ENCODE measurements around the gene DNAH1.
A peak's percentile ranks its signal among the peaks of the same experiment; 100 is the strongest.
"Not testable (repeated sequence)": the region's sequence is repeated elsewhere in the genome, so short reads cannot be mapped to it uniquely, and the experiment has no call there.

Gene DNAH1

GRCh38 chr3:52333869-52334557 lies 17.9 kb downstream of the DNAH1 start:
- DNase-seq (ENCODE audit: low read depth), result peak; percentile 32

DNA sequence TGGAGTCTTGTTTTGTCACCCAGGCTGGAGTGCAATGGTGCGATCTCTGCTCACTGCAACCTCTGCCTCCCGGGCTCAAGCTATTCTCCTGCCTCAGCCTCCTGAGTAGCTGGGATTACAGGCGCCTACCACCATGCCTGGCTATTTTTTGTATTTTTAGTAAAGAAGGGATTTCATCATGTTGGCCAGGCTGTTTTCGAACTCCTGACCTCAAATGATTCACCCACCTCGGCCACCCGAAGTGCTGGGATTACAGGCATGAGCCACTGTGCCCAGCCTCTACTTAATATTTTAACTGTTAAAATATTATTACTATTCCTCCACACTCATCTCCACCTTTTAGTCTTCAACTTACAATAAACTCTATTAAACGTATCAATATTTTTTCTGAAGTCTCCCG lies 22.0 kb downstream of the DNAH1 start:
- not testable (repeated sequence) for DNase-seq (ENCODE audit: low read depth)

DNA sequence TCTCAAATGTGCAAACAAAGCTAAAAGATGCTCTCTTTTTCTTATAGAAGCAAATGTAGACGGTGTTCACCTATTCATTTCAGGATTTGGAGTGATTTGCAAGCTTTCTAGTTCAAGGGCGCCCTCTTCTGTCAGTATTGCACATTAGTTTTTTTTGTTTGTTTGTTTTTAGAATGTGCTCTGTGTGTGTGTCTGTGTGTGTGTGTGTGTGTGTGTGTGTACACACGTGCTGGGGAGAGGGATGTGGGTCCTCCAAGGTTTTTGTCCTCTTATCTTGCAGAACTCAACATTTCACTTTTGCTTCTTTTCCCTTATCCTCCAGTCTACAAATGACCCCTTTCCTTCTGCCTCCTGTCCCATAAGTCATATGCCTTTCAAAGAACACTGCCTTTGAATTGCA lies 23.5 kb downstream of the DNAH1 start:
- DNase-seq (ENCODE audit: low read depth), result peak; percentile 28

- no peak for DNase-seq (ENCODE audit: low read depth)
These were observed 25.0 kb downstream of the DNAH1 start for GRCh38 chr3:52341123-52341522.

- no peak for DNase-seq (ENCODE audit: low read depth)
These were observed 28.0 kb downstream of the DNAH1 start for GRCh38 chr3:52343946-52344600.

- DNase-seq (ENCODE audit: low read depth), result no peak
These were observed 29.5 kb downstream of the DNAH1 start for GRCh38 chr3:52345521-52346109.

- no peak for DNase-seq (ENCODE audit: low read depth)
These were observed 30.8 kb downstream of the DNAH1 start for GRCh38 chr3:52346623-52347530.

GRCh38 chr3:52347716-52348635 lies 31.9 kb downstream of the DNAH1 start:
- no peak for DNase-seq (ENCODE audit: low read depth)

- DNase-seq (ENCODE audit: low read depth), result no peak
These were observed 33.0 kb downstream of the DNAH1 start for GRCh38 chr3:52349131-52349530.

GRCh38 chr3:52349611-52350395 lies 33.7 kb downstream of the DNAH1 start:
- no peak for DNase-seq (ENCODE audit: low read depth)

DNA sequence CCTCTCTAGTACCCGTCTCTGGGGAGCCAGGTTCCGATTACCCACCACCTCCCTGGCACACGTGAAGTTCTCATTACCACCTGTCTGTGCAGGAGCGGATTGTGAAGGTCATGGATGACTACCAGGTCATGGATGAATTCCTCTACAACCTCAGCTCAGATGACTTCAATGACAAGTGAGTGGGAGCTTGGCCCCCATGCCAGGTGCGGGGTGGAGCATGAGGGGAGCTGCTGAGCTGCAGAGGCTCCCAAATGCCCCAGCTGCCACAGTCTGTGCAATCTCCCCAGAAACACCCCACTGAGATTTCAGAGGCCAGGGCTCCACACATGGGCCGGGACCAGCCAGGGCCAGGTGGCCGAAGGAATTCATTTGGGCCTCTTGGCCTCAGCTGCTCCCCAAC lies 34.3 kb downstream of the DNAH1 start:
- DNase-seq (ENCODE audit: low read depth), result no peak

DNA sequence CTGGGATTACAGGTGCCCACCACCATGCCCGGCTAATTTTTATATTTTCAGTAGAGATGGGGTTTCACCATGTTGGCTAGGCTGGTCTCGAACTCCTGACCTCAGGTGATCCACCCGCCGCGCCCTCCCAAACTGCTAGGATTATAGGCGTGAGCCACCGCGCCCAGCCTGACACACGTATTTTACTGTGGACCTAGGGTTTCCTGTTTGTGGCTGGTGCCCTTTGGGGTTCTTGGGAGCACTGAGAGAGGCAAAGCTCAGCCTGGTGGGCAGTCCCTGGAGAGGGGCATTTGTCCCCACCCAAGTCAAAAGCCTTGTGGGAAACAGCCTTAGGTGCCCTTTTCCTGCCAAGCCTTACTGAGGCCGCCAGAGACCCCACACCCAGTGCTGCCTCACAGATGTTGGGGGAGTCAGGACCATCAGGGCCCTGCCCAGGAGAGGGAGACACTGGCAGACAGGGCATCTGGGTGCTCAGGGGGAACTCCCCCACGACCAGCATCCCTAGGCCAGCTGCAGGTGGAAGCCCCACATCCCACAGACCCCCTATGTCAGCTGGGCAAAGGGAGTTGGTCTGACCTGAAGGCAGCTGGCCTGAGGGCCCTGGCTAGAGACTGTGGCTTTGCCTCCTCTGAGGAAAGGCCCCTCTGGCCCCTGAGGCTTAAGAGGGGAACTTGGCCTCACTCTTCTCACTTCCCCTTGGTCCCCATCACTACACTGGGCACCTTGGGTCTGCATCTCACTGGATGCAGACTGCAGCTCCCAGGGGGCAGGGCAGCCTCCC lies 35.1 kb downstream of the DNAH1 start:
- DNase-seq (ENCODE audit: low read depth), result no peak

DNA sequence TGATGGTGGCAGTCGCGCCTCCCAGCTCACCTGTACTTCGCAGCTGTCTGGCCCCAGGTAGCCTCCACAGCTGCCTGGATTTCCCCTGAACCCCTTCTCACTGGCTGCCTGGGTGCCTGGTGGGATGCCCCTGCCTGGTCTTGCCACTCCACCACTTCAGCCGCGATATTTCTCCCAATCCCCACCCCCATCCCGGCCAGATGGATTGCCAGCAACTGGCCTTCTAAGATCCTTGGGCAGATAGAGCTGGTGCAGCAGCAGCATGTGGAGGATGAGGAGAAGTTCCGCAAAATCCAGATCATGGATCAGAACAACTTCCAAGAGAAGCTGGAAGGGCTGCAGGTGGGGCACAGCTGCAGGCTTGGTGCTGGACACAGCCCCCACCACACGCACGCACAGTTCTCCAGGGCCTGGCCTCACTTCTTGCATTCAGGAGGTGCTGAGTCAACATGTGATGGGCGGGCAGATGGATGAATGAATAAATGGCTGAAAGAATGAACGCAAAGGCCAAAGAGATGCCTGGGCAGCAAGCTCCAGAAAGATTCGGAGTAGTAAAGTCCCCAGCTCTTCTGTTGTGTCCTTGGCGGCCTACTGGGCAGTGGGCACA lies 35.7 kb downstream of the DNAH1 start:
- DNase-seq (ENCODE audit: low read depth), result no peak

- DNase-seq (ENCODE audit: low read depth), result no peak
These were observed 36.4 kb downstream of the DNAH1 start for GRCh38 chr3:52352566-52352965.

GRCh38 chr3:52353291-52353855 lies 37.3 kb downstream of the DNAH1 start:
- no peak for DNase-seq (ENCODE audit: low read depth)

GRCh38 chr3:52354676-52355075 lies 38.6 kb downstream of the DNAH1 start:
- DNase-seq (ENCODE audit: low read depth), result no peak

DNA sequence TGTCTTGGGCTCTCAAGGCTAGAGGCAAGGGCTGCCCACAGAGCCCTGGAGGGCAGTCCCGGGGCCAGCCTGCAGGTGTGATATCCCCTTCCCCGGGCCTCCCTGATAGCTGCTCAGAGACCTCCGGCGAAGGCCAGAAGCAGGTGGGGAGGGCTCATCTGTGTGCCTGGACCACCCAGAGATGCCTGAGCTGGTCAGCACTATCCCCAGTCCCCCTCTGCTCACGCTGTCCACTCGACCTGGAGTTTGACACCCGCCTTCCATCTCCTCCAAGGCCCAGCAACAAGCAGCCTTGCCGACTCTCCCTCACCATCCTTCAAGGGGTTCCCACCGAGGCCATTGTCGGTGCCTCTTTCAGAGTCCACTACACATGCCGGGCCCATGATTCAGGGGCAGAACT lies 39.4 kb downstream of the DNAH1 start:
- no peak for DNase-seq (ENCODE audit: low read depth)

DNA sequence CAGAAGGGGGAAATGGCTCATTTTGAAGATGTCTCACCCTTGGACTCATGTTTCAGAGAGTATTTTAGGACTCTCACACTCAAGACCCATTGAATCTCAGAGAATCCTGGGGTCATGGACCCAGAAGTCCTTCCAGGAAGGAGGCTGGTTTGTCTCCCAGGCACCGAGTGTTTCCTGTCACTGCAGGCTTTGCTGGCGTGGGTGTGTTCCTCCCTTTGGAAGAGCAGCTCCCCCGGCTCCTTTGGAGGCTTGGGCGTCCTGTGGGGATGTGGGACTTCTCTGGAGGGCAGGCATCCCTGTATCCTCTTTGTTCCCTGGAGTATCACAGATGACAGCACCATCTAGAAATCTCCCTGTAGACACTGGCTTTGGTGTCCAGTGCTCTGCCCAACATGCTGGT lies 40.0 kb downstream of the DNAH1 start:
- no peak for DNase-seq (ENCODE audit: low read depth)
